Activated T-helper 17 cell treated with anti-CD3 and anti-CD28 coated beads, Interleukin-2, amount 50 U/mL, for 72 hours (primary cell): ENCODE data around the gene TAF10. TPM values are rescaled to one million over a fixed set of nuclear protein-coding genes. Genes with fewer than 3 reads are reported as not detected.

Experiments used
- ATAC-seq: fragments of 150-1000 bp; cut with Tn5 transposase; replicated peaks from 2 replicates; pipeline ENCODE4 v1.10.0; 2021; ENCODE audit warnings: mild to moderate bottlenecking, moderate library complexity
- H3K27ac Mint-ChIP-seq: one replicate; pipeline ENCODE4 v1.8.0; 2022; ENCODE audit warnings: mixed read lengths
- H3K27me3 Mint-ChIP-seq: one replicate; pipeline ENCODE4 v1.8.0; 2022; ENCODE audit warnings: mixed read lengths
- H3K36me3 Mint-ChIP-seq: one replicate; pipeline ENCODE4 v1.8.0; 2022; ENCODE audit warnings: low read depth, mild to moderate bottlenecking, mixed read lengths
- H3K4me1 Mint-ChIP-seq: one replicate; pipeline ENCODE4 v1.8.0; 2022; ENCODE audit warnings: mixed read lengths
- H3K4me3 Mint-ChIP-seq: one replicate; pipeline ENCODE4 v1.8.0; 2022; ENCODE audit warnings: mild to moderate bottlenecking, mixed read lengths
- H3K9me3 Mint-ChIP-seq: one replicate; pipeline ENCODE4 v1.8.0; 2022; ENCODE audit warnings: mixed read lengths
- total RNA-seq, 2 donors: library from RNA; stranded (reverse); gene quantifications; one replicate each; pipeline ENCODE4 v1.2.3, GENCODE V29; 2022

TAF10 gene
- 100 to 1,000 TPM in 1 of 2 donors, 10 to 100 TPM in 1; 82.2 to 106 TPM for total RNA-seq

GRCh38 chr11:6612213-6613041 lies at the start of gene TAF10:
Gene TAF10 (minus strand): TSS chr11:6612216. CDS start chr11:6612189, 27 bp downstream.
- Mint-ChIP-seq H3K36me3 (peaks cover 43% of the 10 kb centered on the region), H3K4me1 (peaks cover 29% of the 10 kb centered on the region), H3K9me3 (no peaks in the 10 kb centered on the region), H3K4me3 (no peak within 1 kb of the TSS), H3K27me3 (no peaks in the 10 kb centered on the region), H3K27ac (no peak within 1 kb of the TSS)
- ATAC-seq, result peak; percentile 84

GRCh38 chr11:6660712-6661111 lies 48.7 kb upstream of the TAF10 start:
- Mint-ChIP-seq H3K36me3 (no peaks in the 10 kb centered on the region), H3K9me3 (no peaks in the 10 kb centered on the region), H3K27me3 (peaks cover 7% of the 10 kb centered on the region), H3K4me1 (peaks cover 15% of the 10 kb centered on the region), H3K27ac (no peak overlapping the region), H3K4me3 (no peak overlapping the region)
- ATAC-seq, result no peak

- H3K9me3 Mint-ChIP-seq, result no peaks in the 10 kb centered on the region
- H3K27ac Mint-ChIP-seq, result no peak overlapping the region
- H3K36me3 Mint-ChIP-seq, result no peaks in the 10 kb centered on the region
- no peak for ATAC-seq
- H3K4me1 Mint-ChIP-seq, result peaks cover 12% of the 10 kb centered on the region
- H3K4me3 Mint-ChIP-seq, result no peak overlapping the region
- H3K27me3 Mint-ChIP-seq, result peaks cover 7% of the 10 kb centered on the region
These were observed 46.6 kb upstream of the TAF10 start for GRCh38 chr11:6658647-6659046.

GRCh38 chr11:6657346-6657745 lies 45.3 kb upstream of the TAF10 start:
- no peak for ATAC-seq
- Mint-ChIP-seq H3K27ac (no peak overlapping the region), H3K36me3 (no peaks in the 10 kb centered on the region), H3K4me3 (peak overlapping the region; percentile 55), H3K9me3 (no peaks in the 10 kb centered on the region), H3K4me1 (no peaks in the 10 kb centered on the region), H3K27me3 (peaks cover 7% of the 10 kb centered on the region)

- Mint-ChIP-seq H3K4me3 (peak overlapping the region; percentile 55), H3K27me3 (peaks cover 7% of the 10 kb centered on the region), H3K9me3 (no peaks in the 10 kb centered on the region), H3K36me3 (no peaks in the 10 kb centered on the region), H3K27ac (no peak overlapping the region), H3K4me1 (no peaks in the 10 kb centered on the region)
- ATAC-seq, result no peak
These were observed 44.9 kb upstream of the TAF10 start for GRCh38 chr11:6656936-6657335.

GRCh38 chr11:6656584-6656915 lies 44.5 kb upstream of the TAF10 start:
- Mint-ChIP-seq H3K4me3 (peak overlapping the region; percentile 55), H3K36me3 (no peaks in the 10 kb centered on the region), H3K27ac (peak overlapping the region; percentile 19), H3K9me3 (no peaks in the 10 kb centered on the region), H3K4me1 (no peaks in the 10 kb centered on the region), H3K27me3 (peaks cover 7% of the 10 kb centered on the region)
- ATAC-seq, result no peak

GRCh38 chr11:6655790-6656583 lies 44.0 kb upstream of the TAF10 start, which contains the start of gene DCHS1:
Gene DCHS1 (minus strand): TSS chr11:6655809. CDS start chr11:6641613, 14,196 bp downstream.
- H3K36me3 Mint-ChIP-seq, result no peaks in the 10 kb centered on the region
- peak within 1 kb of the TSS; percentile 55 for H3K4me3 Mint-ChIP-seq
- no peaks in the 10 kb centered on the region for H3K4me1 Mint-ChIP-seq
- H3K27me3 Mint-ChIP-seq, result peaks cover 7% of the 10 kb centered on the region
- H3K27ac Mint-ChIP-seq, result peak within 1 kb of the TSS; percentile 19
- no peaks in the 10 kb centered on the region for H3K9me3 Mint-ChIP-seq
- ATAC-seq, result no peak

GRCh38 chr11:6655020-6655789 lies 43.2 kb upstream of the TAF10 start:
- Mint-ChIP-seq H3K4me1 (no peaks in the 10 kb centered on the region), H3K36me3 (no peaks in the 10 kb centered on the region), H3K27ac (no peak overlapping the region), H3K27me3 (peaks cover 7% of the 10 kb centered on the region), H3K4me3 (no peak overlapping the region), H3K9me3 (no peaks in the 10 kb centered on the region)
- peak; percentile 72 for ATAC-seq

- no peaks in the 10 kb centered on the region for H3K36me3 Mint-ChIP-seq
- H3K4me3 Mint-ChIP-seq, result no peak overlapping the region
- peak; percentile 4 for ATAC-seq
- H3K9me3 Mint-ChIP-seq, result no peaks in the 10 kb centered on the region
- H3K4me1 Mint-ChIP-seq, result no peaks in the 10 kb centered on the region
- H3K27me3 Mint-ChIP-seq, result peaks cover 7% of the 10 kb centered on the region
- no peak overlapping the region for H3K27ac Mint-ChIP-seq
These were observed 42.4 kb upstream of the TAF10 start for GRCh38 chr11:6654281-6655019.

- Mint-ChIP-seq H3K4me3 (no peak overlapping the region), H3K36me3 (no peaks in the 10 kb centered on the region), H3K27ac (no peak overlapping the region), H3K4me1 (no peaks in the 10 kb centered on the region), H3K9me3 (no peaks in the 10 kb centered on the region), H3K27me3 (peaks cover 7% of the 10 kb centered on the region)
- no peak for ATAC-seq
These were observed 41.6 kb upstream of the TAF10 start for GRCh38 chr11:6653656-6654055.

- H3K4me1 Mint-ChIP-seq, result no peaks in the 10 kb centered on the region
- no peak overlapping the region for H3K27ac Mint-ChIP-seq
- no peak for ATAC-seq
- peaks cover 7% of the 10 kb centered on the region for H3K27me3 Mint-ChIP-seq
- H3K4me3 Mint-ChIP-seq, result no peak overlapping the region
- no peaks in the 10 kb centered on the region for H3K9me3 Mint-ChIP-seq
- H3K36me3 Mint-ChIP-seq, result no peaks in the 10 kb centered on the region
These were observed 41.1 kb upstream of the TAF10 start for GRCh38 chr11:6653097-6653496.

GRCh38 chr11:6652182-6652581 lies 40.2 kb upstream of the TAF10 start:
- Mint-ChIP-seq H3K4me3 (no peak overlapping the region), H3K36me3 (no peaks in the 10 kb centered on the region), H3K27me3 (peaks cover 7% of the 10 kb centered on the region), H3K9me3 (no peaks in the 10 kb centered on the region), H3K4me1 (no peaks in the 10 kb centered on the region), H3K27ac (no peak overlapping the region)
- ATAC-seq, result no peak

GRCh38 chr11:6650980-6651379 lies 39.0 kb upstream of the TAF10 start:
- no peaks in the 10 kb centered on the region for H3K4me1 Mint-ChIP-seq
- no peak overlapping the region for H3K27ac Mint-ChIP-seq
- no peaks in the 10 kb centered on the region for H3K36me3 Mint-ChIP-seq
- no peaks in the 10 kb centered on the region for H3K9me3 Mint-ChIP-seq
- peaks cover under 1% of the 10 kb centered on the region for H3K27me3 Mint-ChIP-seq
- peak; percentile 66 for ATAC-seq
- H3K4me3 Mint-ChIP-seq, result no peak overlapping the region

- Mint-ChIP-seq H3K27me3 (no peaks in the 10 kb centered on the region), H3K27ac (no peak overlapping the region), H3K4me3 (no peak overlapping the region), H3K9me3 (no peaks in the 10 kb centered on the region), H3K36me3 (no peaks in the 10 kb centered on the region), H3K4me1 (no peaks in the 10 kb centered on the region)
- ATAC-seq, result no peak
These were observed 38.1 kb upstream of the TAF10 start for GRCh38 chr11:6650104-6650503.
